Measurements from ENCODE around the gene PLA2G15.
"Not testable (repeated sequence)": the region's sequence is repeated elsewhere in the genome, so short reads cannot be mapped to it uniquely, and the experiment has no call there.

PLA2G15 gene

GRCh38 chr16:68276223-68276622 lies 31.1 kb downstream of the PLA2G15 start:
- DNase-seq: no peak

- no peak for DNase-seq
Observed at GRCh38 chr16:68279726-68280558, 34.8 kb downstream of the PLA2G15 start.

- DNase-seq: no peak
Observed at GRCh38 chr16:68281368-68282063, 36.3 kb downstream of the PLA2G15 start.

GRCh38 chr16:68282064-68282452 lies 36.9 kb downstream of the PLA2G15 start:
- no peak for DNase-seq

GRCh38 chr16:68283346-68283745 lies 38.2 kb downstream of the PLA2G15 start:
- no peak for DNase-seq

GRCh38 chr16:68283801-68284598 lies 38.8 kb downstream of the PLA2G15 start:
- DNase-seq: no peak

GRCh38 chr16:68284847-68285246 lies 39.7 kb downstream of the PLA2G15 start:
- no peak for DNase-seq

- no peak for DNase-seq
Observed at GRCh38 chr16:68285683-68286082, 40.5 kb downstream of the PLA2G15 start.

GRCh38 chr16:68286153-68287074 lies 41.2 kb downstream of the PLA2G15 start:
- no peak for DNase-seq

- no peak for DNase-seq
Observed at GRCh38 chr16:68287276-68288251, 42.4 kb downstream of the PLA2G15 start.

- DNase-seq: no peak
Observed at GRCh38 chr16:68288252-68288650, 43.1 kb downstream of the PLA2G15 start.

GRCh38 chr16:68288796-68289195 lies 43.6 kb downstream of the PLA2G15 start:
- not testable (repeated sequence) for DNase-seq

GRCh38 chr16:68289202-68289601 lies 44.0 kb downstream of the PLA2G15 start:
- DNase-seq: no peak

GRCh38 chr16:68289621-68290329 lies 44.6 kb downstream of the PLA2G15 start:
- DNase-seq: peak in 1 of 56 donors; percentile 16

GRCh38 chr16:68290450-68290849 lies 45.3 kb downstream of the PLA2G15 start:
- DNase-seq: no peak

- no peak for DNase-seq
Observed at GRCh38 chr16:68291227-68291626, 46.1 kb downstream of the PLA2G15 start.

- no peak for DNase-seq
Observed at GRCh38 chr16:68292425-68292824, 47.3 kb downstream of the PLA2G15 start.

- DNase-seq: no peak
Observed at GRCh38 chr16:68296291-68296690, 51.1 kb downstream of the PLA2G15 start.

- DNase-seq: peak in 1 of 56 donors; percentile 6
Observed at GRCh38 chr16:68296693-68297092, 51.5 kb downstream of the PLA2G15 start.

All from amygdala (tissue), 56 donors.